Renal pelvis (tissue), 12 donors: Measurements from ENCODE around the gene PTPN20. TPM values are rescaled to one million over a fixed set of nuclear protein-coding genes. Genes with fewer than 3 reads are reported as not detected.
"Not testable (repeated sequence)": the region's sequence is repeated elsewhere in the genome, so short reads cannot be mapped to it uniquely, and the experiment has no call there.

Source experiments
- DNase-seq: peaks from one replicate; pipeline ENCODE4 v3.0.0-alpha.2; 2013
- long read RNA-seq, 16 experiments: transcript quantifications; one replicate each; lab custom pipeline, GENCODE V29; 2026
- polyA plus RNA-seq, 3 donors: library from polyadenylated mRNA; unstranded; fragments of 120-200 nt; gene quantifications; one replicate each; pipeline ENCODE4 v1.2.1, GENCODE V29; 2013; ENCODE audit not compliant: insufficient read length in 3 of 3

The PTPN20 gene, protein sequence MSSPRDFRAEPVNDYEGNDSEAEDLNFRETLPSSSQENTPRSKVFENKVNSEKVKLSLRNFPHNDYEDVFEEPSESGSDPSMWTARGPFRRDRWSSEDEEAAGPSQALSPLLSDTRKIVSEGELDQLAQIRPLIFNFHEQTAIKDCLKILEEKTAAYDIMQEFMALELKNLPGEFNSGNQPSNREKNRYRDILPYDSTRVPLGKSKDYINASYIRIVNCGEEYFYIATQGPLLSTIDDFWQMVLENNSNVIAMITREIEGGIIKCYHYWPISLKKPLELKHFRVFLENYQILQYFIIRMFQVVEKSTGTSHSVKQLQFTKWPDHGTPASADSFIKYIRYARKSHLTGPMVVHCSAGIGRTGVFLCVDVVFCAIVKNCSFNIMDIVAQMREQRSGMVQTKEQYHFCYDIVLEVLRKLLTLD
- 1 to 10 TPM; 2.4 to 3.2 (median 3.1) TPM for polyA plus RNA-seq
- long read RNA-seq, donor 1 = 0 reads
- long read RNA-seq, donor 2 = 0 reads
- long read RNA-seq, donor 3 = 0 reads
- long read RNA-seq, donor 4, partial matches to known transcripts = 0 of 2 reads
- long read RNA-seq, donor 4, other reads (novel, unspliced or antisense) = 0 of 2 reads
- long read RNA-seq, donor 5 = 0 reads
- long read RNA-seq, donor 6, partial matches to known transcripts = 0 of 2 reads
- long read RNA-seq, donor 6, other reads (novel, unspliced or antisense) = 0 of 2 reads
- long read RNA-seq, donor 7 = 0 reads
- long read RNA-seq, donor 8 = 0 reads
- long read RNA-seq, donor 9 = 0 reads
- long read RNA-seq, donor 10, partial matches to known transcripts = 0 of 1 reads
- long read RNA-seq, donor 10, other reads (novel, unspliced or antisense) = 0 of 1 reads
- long read RNA-seq, donor 11, partial matches to known transcripts = 0 of 1 reads
- long read RNA-seq, donor 11, other reads (novel, unspliced or antisense) = 0 of 1 reads
- long read RNA-seq, donor 12, partial matches to known transcripts = 0 of 1 reads
- long read RNA-seq, donor 12, other reads (novel, unspliced or antisense) = 0 of 1 reads
- long read RNA-seq, donor 13, partial matches to known transcripts = 0 of 1 reads
- long read RNA-seq, donor 13, other reads (novel, unspliced or antisense) = 0 of 1 reads
- long read RNA-seq, donor 14 = 0 reads
- long read RNA-seq, donor 15, partial matches to known transcripts = 0 of 1 reads
- long read RNA-seq, donor 15, other reads (novel, unspliced or antisense) = 0 of 1 reads
- long read RNA-seq, donor 16 = 0 reads

DNA sequence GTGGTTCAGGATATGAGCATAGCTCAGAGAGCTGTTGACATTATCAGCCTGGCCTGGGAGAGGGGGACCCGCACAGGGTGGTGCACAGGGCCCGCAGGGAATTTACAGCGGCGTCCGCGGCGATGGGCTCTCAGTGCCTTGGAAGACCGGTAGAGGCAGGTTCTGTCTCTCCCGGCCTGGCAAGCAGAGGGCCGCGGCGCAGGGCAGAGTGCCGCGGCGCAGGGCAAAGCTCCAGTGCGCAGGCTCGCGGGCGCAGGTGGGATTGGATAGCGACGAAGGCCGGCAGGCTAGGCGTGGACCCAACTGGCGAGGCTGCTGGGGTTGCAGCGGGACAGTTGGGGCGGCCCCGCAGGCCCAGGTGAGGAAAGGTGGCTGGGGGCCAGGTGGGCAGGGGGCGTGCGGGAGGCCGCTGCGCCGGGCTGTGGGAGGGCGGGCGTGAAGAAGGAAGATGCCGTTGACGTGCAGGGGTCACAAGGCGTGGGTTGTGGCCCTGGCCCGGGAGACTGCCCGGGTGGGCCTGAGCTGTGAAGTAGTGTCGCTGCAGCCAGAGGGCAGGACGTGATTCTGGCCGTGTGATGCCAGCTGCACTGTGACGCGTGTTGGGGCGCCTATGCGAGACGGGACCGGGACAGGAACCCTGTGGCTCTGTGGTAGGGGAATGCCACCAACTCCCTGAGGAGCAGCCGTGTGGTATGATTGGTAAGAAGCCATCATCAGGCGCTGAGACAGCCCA lies at the start of gene PTPN20:
TSS of gene PTPN20 (plus strand) at position 285 of the 733 bp plus-strand sequence. CDS start 21,072 bp downstream, outside the sequence.
- not testable (repeated sequence) for DNase-seq

DNA sequence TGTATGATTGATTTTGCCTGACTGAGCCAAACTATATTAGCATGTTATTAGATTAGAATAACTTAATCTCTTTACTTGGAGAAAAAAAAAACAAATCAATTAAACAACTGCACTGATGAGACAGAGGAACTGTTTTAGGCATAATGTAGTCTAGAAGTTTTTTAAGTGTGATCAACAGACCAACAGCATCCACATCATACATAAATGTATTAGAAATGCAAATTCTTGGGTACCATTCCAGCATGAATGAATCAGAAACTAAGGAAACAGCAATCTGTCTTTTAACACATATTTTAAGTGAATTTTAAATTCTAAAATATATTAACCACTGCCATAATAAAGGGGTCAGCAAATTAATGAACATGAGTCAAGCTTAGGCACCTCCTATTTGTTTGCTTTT lies 41.5 kb upstream of the PTPN20 start:
- DNase-seq = not testable (repeated sequence)

DNA sequence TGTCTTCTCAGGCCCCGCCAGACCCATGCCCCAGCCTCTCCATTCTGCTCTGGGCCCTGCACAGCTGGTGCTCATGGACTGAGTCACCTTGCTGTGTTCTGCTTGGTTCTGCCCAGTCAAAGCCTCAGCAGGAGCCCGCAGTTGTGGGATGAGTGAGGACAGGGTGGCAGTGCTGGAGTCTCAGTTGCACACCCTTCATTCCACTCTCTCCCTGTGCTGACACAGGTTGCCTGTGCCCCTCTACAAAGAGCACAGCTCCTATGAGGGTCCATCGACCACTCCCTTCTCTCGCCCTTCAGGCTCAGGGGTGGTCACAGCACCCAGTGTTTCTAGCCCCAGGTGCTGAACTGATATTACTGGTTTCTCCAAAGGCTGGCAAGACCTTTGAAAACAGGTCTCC lies 39.6 kb upstream of the PTPN20 start:
- DNase-seq = not testable (repeated sequence)

DNA sequence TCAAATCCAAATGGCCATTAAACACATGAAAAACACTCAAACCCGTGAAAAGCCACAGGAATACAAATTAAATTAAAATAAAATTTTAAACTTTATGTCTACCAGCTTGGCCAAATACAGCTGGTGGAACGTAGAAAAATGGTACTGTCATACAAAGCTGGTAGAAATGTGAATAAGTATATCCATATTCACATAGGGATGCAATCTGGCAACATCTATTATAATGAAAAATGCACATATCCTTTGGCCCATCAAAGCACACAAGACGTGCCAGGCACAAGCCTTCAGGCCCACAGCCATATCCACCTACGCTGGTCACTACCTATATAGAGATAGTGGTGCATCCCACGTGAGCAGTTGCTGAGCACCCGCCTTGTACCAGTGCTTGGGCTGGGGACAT lies 35.9 kb upstream of the PTPN20 start:
- DNase-seq = not testable (repeated sequence)

DNA sequence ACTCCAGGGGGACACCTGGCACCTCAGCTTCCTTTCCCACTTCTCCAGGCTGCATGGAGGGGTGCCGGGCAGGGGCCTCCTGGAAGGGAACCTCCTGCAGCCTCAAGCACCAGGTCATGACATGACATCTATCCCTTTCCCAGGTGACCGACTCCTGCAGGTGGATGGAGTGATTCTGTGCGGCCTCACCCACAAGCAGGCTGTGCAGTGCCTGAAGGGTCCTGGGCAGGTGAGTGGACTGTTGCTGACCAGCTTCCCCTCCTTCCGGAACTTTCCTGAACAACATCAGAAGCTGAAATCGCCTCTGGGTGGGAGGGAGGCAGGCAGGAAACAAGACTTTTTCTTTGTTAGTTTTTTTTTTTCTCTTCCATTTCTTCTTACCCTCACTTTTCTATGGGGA lies 34.5 kb upstream of the PTPN20 start:
- not testable (repeated sequence) for DNase-seq

DNA sequence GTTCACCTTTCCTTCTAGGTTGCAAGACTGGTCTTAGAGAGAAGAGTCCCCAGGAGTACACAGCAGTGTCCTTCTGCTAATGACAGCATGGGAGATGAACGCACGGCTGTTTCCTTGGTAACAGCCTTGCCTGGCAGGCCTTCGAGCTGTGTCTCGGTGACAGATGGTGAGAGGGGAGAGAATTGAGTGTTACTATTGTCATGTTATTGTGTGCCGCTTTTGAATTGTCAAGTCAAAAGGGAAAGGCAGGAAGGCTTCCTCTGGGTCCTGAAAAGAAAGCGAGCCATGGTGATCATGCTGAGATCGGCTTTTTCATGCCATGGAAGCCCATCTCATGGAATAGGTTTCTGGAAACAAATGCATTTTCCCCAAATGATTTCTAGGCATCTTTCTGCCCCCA lies 32.5 kb upstream of the PTPN20 start:
- DNase-seq = not testable (repeated sequence)

DNA sequence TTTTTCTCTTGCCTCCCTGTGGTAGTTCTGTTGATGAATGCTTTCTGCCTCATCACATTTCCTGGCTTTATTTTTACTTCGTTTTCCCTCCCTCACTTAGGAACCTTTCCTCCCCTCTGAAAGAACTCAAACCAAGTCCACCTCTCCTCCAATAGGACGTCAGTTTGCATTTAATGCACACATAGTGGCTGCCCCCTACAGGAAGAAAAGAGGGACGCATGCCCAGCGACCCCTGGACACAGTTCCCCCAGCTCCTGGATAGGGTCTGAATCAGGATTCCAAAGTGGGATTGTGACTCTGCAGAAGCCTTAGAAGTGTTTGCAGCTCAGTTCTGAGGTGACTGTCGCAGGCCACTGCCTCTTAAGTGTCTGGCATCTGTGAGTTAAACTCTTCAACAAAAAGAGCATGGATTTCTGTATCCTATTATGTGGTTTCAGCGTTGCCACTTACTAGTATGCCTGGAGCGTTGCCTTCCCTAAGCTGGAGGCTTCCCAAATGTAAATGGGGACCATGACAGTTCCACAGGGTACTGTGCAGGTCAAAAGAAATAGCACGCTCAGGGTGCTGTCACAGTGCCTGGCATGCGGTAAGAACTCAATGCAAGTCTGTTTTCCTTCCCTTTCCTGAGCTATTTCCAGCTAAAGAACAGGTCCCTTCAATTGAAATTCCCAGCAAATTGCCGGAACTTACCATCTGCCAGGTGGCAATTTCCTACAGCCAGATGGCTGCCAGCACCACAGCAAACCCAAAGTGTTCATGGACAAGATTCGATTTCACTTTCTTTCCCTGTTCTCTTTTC lies 20.2 kb upstream of the PTPN20 start:
- DNase-seq = not testable (repeated sequence)

DNA sequence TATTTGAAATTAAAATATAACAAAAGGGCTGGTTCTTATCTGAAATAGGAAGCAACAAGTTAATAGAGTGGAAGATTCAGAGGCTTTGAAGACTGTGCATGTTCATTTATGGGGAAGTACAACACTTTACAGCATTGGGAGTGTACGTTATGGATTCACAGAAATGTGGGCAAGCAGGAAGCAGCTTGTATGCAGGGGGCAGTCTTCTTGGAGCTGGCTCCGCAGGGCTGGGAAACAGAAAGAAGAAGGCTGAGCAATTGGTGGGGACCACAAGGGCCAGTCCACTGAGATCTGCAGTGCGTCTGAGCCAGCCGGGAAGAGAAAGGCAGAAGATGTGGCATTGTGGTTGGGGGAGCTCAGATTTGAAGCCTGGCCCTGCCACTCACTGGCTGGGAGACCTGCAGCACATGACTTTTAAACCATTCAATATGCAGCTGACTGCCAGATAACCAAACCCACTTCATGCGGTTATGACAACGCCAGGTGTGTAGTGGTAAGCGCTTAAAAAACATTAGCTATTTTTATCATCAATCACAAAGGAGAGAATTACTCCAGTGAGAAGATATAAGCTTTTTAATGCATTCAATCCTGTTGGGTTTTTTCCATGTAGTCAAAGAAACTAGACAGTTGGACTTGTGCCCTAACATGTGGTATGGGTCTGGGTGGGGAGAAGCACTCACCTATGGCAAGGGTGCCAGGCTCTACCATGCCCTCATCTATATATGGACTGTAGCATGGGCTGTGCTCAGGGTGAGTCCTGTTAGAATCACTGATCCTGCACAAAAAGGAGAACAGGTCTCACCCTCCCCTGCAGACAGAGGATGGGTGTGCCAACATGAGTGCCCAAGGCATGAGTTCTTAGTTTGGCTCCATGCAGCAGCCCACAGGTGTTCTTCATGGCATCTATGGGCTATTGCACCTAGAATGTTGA lies 14.2 kb upstream of the PTPN20 start:
- DNase-seq = not testable (repeated sequence)

DNA sequence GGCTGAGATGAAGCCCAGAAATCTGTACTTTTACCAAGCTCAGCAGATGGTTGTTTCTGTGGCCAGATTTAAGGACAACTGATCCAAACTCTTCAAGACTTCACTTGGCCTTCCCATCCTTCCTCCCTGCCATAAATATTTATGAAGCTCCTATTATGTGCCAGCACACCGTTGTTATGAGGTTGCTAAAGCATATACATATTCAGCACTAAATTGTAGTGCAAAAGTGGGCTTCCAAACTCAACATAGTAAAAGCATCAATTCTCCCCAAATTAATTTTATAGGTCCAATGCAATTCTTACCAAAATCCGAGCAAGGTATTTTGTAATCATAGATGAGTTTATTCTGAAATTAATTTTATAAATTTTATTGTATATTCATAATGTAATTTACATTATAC lies 10.0 kb upstream of the PTPN20 start:
- not testable (repeated sequence) for DNase-seq

DNA sequence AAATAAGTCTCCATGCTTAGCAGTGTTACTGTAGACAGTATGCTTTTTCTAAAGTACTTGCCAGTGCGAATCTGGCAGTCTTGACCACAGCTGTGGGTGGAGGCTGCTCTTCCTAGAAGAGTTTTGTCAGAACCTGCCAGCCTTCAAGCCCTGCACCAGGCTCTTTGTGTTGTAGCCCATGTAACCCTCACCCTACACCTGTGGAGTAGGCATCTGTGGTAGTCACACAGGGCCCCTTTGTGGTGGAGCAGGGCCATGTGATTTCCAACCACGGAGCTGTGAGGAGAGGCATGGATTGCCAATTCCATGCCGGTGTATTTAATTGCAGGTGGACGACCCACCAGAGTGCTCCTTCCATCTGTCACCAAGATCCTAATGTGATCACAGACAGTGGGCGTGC lies 7.4 kb upstream of the PTPN20 start:
- not testable (repeated sequence) for DNase-seq

DNA sequence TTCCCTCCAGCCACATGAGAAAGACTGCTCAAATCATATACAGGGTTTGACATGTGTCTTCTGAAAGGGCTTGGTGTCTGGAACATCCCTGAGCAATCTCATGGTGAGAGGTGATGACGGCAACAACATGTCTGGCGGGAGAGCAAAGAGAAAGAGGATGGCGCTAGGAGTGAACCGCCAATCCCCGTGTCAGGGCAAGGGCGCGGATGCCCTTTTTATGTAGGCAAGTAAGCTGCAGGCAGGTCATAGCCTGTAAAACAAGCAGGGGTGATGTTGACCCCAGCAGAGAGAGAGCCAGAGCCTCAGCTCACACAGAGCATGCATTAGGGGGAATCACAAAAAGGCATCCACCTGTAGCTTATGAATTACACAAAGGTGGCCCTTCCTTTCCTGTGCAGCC lies 4.9 kb upstream of the PTPN20 start:
- not testable (repeated sequence) for DNase-seq

DNA sequence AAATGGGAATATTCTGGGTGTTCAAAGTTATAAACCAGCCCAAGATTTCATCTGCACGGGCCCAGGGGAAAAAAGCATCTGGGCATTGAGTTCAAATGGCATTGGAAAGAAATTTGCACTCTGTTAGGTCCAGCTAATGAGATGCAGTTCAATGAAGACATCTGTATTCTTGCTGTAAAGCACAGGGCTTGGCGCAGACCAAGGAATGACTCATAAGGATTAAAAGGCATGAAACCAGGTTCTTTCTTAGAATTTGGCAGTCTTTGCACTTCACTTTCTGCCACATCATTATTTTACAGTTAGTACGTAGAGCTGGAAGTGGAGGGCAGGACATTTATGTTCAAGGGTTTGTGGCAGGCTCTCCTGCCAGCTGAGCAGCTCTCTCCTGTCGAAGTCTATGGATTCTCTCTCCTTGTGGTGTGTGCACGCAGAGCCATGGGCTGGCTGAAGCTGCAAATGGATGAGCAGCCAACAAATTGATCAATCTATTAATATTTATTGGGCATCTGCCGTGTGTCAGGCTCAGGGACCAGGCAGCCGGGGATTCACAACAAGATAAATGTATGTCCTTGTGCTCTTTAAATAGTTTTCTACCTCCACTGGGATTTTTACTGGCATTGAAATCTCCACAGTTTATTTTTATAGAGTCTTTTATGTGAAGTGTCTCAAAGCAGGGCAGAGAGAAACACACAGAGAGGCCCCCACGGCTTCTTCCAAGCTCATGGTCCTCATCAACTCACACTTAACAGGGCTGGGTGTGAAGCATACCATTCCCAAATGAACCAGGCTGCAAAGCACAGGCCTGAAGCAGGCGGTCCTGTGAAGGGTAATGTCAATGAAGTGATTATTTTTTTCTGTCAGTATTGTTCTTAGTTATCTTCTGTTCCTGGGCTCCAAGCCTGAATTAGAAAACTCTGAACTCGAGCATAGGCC lies 3.8 kb upstream of the PTPN20 start:
- not testable (repeated sequence) for DNase-seq

DNA sequence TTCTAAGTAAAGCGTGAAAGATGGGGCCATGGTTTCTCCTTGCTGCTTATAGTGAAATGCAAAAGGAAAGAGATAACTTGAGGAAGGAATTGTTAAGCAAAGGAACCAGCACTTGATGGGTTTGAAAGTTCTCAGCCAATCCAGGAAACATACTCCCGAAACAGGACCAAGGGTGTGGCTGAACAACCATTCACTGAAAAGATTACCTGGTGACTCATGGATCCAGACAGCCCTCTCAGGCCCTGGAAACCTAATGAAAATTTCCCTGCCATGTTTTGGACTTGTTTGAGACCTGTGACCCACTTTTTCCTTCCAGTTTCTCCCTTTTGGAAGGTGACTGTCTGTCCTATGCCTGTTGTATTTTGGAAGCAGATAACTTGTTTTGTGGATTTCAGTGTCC lies 11.3 kb downstream of the PTPN20 start:
- DNase-seq = not testable (repeated sequence)

DNA sequence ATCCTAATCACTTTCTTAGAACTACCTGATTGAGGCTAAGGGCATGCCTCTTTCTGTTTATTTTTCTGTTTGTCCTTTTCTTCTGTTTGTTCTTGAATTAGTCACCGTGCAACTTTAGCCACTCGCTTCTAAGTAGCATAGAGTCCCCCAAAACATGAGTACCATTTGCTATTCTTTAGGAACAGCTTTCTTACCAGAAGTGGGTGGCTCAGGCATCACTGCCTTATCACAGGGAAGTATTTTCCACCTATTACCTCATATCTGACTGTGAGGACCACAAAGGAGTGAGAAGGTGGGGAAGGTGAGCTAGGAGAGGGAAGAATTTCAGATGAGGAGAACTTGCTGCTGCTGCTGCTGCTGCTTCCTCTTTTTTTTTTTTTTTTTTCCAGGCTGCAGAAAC lies 13.9 kb downstream of the PTPN20 start:
- DNase-seq = not testable (repeated sequence)

DNA sequence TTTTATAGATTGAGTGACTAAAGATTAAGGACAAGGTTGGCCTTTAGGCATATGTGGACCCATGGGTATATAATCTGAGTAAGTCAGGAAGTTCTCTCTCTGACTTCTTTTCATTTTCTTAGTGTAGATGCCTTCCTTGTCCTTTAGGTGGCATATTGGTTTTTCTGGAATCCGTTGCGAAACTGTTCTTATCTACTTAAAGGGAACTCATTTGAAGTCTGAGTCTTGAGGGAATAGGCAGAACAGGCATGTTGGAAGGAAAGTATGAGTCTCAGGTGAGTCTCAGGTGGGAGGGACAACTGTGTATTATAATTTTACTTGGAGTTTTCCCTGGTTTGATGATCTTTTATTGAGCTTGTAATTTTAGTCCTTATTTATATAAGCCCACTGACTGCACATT lies 14.6 kb downstream of the PTPN20 start:
- DNase-seq = not testable (repeated sequence)

DNA sequence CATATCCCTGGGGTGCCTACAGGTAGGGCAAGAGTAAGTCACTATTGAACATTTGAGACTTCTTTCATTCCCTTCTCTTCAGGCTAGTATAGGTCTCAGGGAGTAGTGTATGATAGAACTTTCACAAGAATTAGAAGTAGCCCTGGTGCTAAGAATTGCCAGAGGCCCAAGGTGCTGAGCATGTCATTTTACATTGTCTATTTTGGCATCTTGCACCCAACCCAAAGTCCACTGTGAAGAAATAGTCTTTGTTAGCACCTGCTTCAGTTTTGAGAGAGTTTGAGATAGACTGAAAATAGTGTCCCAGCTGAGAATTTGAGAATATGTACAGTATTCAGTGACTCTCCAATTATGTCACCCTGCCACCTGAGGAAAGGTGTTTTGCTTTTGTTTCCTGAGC lies 17.6 kb downstream of the PTPN20 start:
- DNase-seq = not testable (repeated sequence)

DNA sequence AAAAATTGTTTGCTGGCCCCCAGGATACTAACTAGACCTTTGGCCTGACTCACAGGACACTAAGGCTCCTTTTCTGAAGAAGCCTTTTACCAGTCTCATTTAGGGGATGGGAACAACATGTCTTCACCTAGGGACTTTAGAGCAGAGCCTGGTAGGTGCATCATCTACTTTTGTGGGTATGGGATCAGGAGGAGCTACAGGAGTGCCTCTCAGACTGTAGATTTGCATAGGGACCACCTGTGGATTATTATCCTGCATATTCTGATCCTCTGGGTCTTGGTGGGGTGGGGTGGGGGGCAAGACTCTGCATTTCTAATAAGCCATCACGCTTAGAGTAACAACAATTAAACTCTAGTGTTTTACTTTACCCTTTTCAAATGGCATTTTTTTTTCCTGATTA lies 21.2 kb downstream of the PTPN20 start:
- DNase-seq = not testable (repeated sequence)

DNA sequence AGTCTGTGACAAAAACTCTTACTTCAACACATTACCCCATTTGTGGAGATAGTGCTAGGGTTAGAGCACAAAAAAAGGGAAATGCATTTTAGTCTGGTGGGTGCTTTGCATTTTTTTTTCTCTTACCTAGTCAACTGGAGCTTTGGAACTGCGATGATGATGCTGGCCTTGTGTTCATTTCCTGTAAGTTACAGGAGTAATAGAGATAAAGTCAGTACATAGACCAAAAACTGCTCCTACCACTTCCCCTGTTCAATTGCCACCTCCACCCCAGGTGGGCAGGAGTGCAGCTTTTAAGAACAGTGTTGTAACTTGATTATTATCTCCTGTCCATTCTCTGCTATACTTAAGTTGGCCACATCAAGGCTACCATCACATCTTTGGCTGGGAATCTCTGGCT lies 29.9 kb downstream of the PTPN20 start:
- not testable (repeated sequence) for DNase-seq
